Gastroesophageal sphincter (tissue), 4 donors: Measurements from ENCODE around the gene RSRC2. TPM values are rescaled to one million over a fixed set of nuclear protein-coding genes. Genes with fewer than 3 reads are reported as not detected.

ENCODE experiments used
- ATAC-seq: fragments of 150-250 bp; one replicate; pipeline ENCODE4 v1.9.1; 2016; ENCODE audit warnings: mild to moderate bottlenecking, moderate library complexity
- H3K27ac ChIP-seq, 4 donors: fragments of 200-600 bp; sonication (generic) in 3 of 4; 1 replicate in 3 of 4; 2 replicates in 1 of 4; pipeline ENCODE4 v1.5.1; 2016 to 2019
- H3K27me3 ChIP-seq: fragments of 200-600 bp; sonication (generic); one replicate; pipeline ENCODE4 v1.5.1; 2019
- H3K36me3 ChIP-seq, 2 donors: fragments of 200-600 bp; sonication (generic); one replicate each; pipeline ENCODE4 v1.5.1; 2019; ENCODE audit warnings: control low read depth in 1 of 2
- H3K4me1 ChIP-seq, 3 donors: fragments of 200-600 bp; sonication (generic); 1 replicate in 2 of 3; 2 replicates in 1 of 3; pipeline ENCODE4 v1.5.1; 2016 to 2019; ENCODE audit warnings: control low read depth in 2 of 3
- H3K4me3 ChIP-seq, 2 donors: fragments of 200-600 bp; sonication (generic); one replicate each; pipeline ENCODE4 v1.5.1; 2019; ENCODE audit warnings: mild to moderate bottlenecking in 1 of 2, moderate library complexity in 1 of 2
- H3K9me3 ChIP-seq, 3 donors: fragments of 200-600 bp; sonication (generic); one replicate each; pipeline ENCODE4 v1.5.1; 2017 to 2019; ENCODE audit warnings: control low read depth in 2 of 3
- CTCF ChIP-seq, 4 experiments: fragments of 200-600 bp in 2 of 4; fragments of 450-650 bp in 2 of 4; sonication (generic) in 1 of 4; IDR thresholded peaks; one replicate each; pipeline ENCODE4 v1.5.1; 2017 to 2019; ENCODE audit warnings: antibody characterized with exemption in 4 of 4, mild to moderate bottlenecking in 2 of 4, moderate library complexity in 2 of 4
- EP300 ChIP-seq: sonication (generic); formaldehyde crosslinking; IDR thresholded peaks from one replicate; pipeline ENCODE4 v1.6.1; 2017; ENCODE audit warnings: antibody characterized with exemption, mild to moderate bottlenecking
- POLR2A ChIP-seq, 2 donors: fragments of 450-650 bp; IDR thresholded peaks; one replicate each; pipeline ENCODE4 v1.6.1; 2017; ENCODE audit warnings: antibody characterized with exemption in 2 of 2, mild to moderate bottlenecking in 2 of 2, moderate library complexity in 1 of 2
- POLR2AphosphoS5 ChIP-seq: sonication (generic); formaldehyde crosslinking; IDR thresholded peaks from one replicate; pipeline ENCODE4 v1.6.1; 2017; ENCODE audit warnings: antibody characterized with exemption
- WGBS, 2 donors: methylation state at CpG; one replicate each; pipeline ENCODE4 v1.1.5; 2018; ENCODE audit warnings: low coverage in 1 of 2; 5-methylcytosine and 5-hydroxymethylcytosine counted together
- total RNA-seq, 4 donors: library from RNA; depleted of rRNA; stranded (reverse); fragments of >200 nt; gene quantifications; one replicate each; pipeline ENCODE4 v1.1.0, GENCODE V29; 2016

RSRC2 gene
- total RNA-seq, 4 donors from 2014 or later, result 37.4 to 102 (median 72.0) TPM

- Histone ChIP-seq H3K9me3 (no peaks in the 10 kb centered on the region), H3K27ac (no peak overlapping the region), H3K36me3 (peaks cover 13 to 57% of the 10 kb centered on the region in 2 donors), H3K4me3 (no peak overlapping the region), H3K4me1 (peaks cover 0 to 21% (median 0%) of the 10 kb centered on the region in 3 donors), H3K27me3 (no peaks in the 10 kb centered on the region)
- 71 to 72% methylated on average over 2 to 3 of the region's 3 CpGs for WGBS, 2 donors
- TF ChIP-seq POLR2AphosphoS5, result no peak
- no peak for TF ChIP-seq EP300
- no peak for TF ChIP-seq POLR2A (IDR thresholded peaks at IDR 0.05)
- TF ChIP-seq CTCF (IDR thresholded peaks at IDR 0.05), result no peak
- no peak for ATAC-seq
Measured at GRCh38 chr12:122503147-122503751, 23.5 kb downstream of the RSRC2 start.

- TF ChIP-seq POLR2AphosphoS5 (no peak), EP300 (no peak), CTCF (IDR thresholded peaks at IDR 0.05) (no peak), POLR2A (IDR thresholded peaks at IDR 0.05) (no peak)
- peak overlapping the region in 1 of 2 donors; percentile 84 for H3K4me3 ChIP-seq
- H3K36me3 ChIP-seq, result peaks cover 5 to 51% of the 10 kb centered on the region in 2 donors
- H3K9me3 ChIP-seq, result no peaks in the 10 kb centered on the region
- H3K27me3 ChIP-seq, result no peaks in the 10 kb centered on the region
- 63 to 73% methylated on average over 5 to 9 of the region's 9 CpGs for WGBS, 2 donors
- peaks cover 0 to 38% (median 3%) of the 10 kb centered on the region in 3 donors for H3K4me1 ChIP-seq
- H3K27ac ChIP-seq, result peak overlapping the region in 3 of 4 donors; percentile 22 to 98 (median 96)
- ATAC-seq, result no peak
Measured at GRCh38 chr12:122501489-122501989, 25.2 kb downstream of the RSRC2 start.

GRCh38 chr12:122500685-122501488 lies 25.8 kb downstream of the RSRC2 start, which contains the start of gene ZCCHC8:
ZCCHC8 (minus strand) TSS chr12:122500932; CDS start chr12:122500840, 92 bp downstream.
- peaks cover 0 to 45% of the 10 kb centered on the region in 2 donors for H3K36me3 ChIP-seq
- WGBS, 2 donors, result 0 to 3% methylated on average over 11 to 17 of the region's 52 CpGs
- H3K27ac ChIP-seq, result peak within 1 kb of the TSS; percentile 94 to 98 (median 97)
- no peaks in the 10 kb centered on the region for H3K9me3 ChIP-seq
- TF ChIP-seq EP300 (no peak), CTCF (IDR thresholded peaks at IDR 0.05) (peak in 1 of 4 experiments; percentile 38), POLR2A (IDR thresholded peaks at IDR 0.05) (peak; percentile 89 to 90), POLR2AphosphoS5 (peak; percentile 94)
- peak; percentile 99 for ATAC-seq
- H3K4me1 ChIP-seq, result peaks cover 0 to 39% (median 3%) of the 10 kb centered on the region in 3 donors
- no peaks in the 10 kb centered on the region for H3K27me3 ChIP-seq
- H3K4me3 ChIP-seq, result peak within 1 kb of the TSS; percentile 84 to 87

GRCh38 chr12:122499991-122500684 lies 26.6 kb downstream of the RSRC2 start:
- Histone ChIP-seq H3K4me3 (peak overlapping the region; percentile 84 to 87), H3K36me3 (peaks cover 0 to 42% of the 10 kb centered on the region in 2 donors), H3K27me3 (no peaks in the 10 kb centered on the region), H3K27ac (peak overlapping the region; percentile 94 to 98 (median 97)), H3K9me3 (no peaks in the 10 kb centered on the region), H3K4me1 (peaks cover 0 to 39% (median 3%) of the 10 kb centered on the region in 3 donors)
- ATAC-seq, result peak; percentile 50
- 0 to 1% methylated on average over 6 to 21 of the region's 47 CpGs for WGBS, 2 donors
- TF ChIP-seq CTCF (IDR thresholded peaks at IDR 0.05) (no peak), POLR2AphosphoS5 (peak; percentile 32)
